Effector CD8-positive, alpha-beta T cell (primary cell): ENCODE results near the gene ZNF230.

Source experiments
- DNase-seq: peaks from one replicate; lab custom pipeline; 2025; lab: John Stamatoyannopoulos, UW

The ZNF230 gene

GRCh38 chr19:44042147-44042546, 39.4 kb downstream of the ZNF230 start:
- DNase-seq, result no peak

GRCh38 chr19:44050740-44051649, 48.2 kb downstream of the ZNF230 start:
- no peak for DNase-seq

DNA sequence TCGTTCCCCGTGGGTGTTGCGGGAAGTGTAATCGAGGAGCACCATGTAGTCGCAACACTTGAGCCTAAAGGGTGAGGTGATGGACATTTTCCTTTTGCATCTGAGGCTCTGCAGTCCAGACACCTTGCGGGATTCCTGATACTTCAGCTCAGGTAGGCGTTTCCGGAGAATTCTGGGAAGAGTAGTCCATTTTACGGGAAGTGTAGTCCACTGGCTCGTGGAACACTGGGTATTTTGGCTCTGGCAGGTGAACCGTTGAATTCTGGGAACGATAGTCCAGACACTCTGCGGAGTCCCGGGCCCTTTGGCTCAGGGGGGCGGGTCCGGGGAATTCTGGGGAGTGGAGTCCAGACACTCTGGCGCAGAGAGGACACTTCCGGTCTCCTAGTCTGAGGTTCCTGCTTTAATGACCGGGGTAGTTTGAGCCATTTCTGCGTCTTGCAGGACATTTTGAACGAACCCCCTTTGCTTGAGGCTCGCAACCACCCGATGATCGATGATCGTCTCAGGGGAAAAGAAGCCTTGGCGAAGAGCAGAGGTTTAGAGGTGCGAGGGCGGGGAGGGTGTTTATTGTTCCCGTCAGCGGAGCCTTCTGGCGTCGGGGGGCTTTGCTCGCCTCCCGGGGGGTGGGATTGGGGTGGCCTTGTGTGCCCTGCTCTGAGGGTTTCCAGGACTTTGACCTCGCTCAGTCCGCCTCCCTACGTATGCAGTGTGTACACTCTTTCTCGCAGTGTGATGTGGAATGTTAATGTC, 49.1 kb downstream of the ZNF230 start, which contains the start of gene ZNF223:
Gene ZNF223, plus strand, starts transcription at position 387 of the 753 bp plus-strand sequence. CDS start 3,141 bp downstream, outside the sequence.
- DNase-seq, result peak; percentile 40

- DNase-seq, result no peak
Observed at GRCh38 chr19:44055870-44056269, 53.1 kb downstream of the ZNF230 start.

DNA sequence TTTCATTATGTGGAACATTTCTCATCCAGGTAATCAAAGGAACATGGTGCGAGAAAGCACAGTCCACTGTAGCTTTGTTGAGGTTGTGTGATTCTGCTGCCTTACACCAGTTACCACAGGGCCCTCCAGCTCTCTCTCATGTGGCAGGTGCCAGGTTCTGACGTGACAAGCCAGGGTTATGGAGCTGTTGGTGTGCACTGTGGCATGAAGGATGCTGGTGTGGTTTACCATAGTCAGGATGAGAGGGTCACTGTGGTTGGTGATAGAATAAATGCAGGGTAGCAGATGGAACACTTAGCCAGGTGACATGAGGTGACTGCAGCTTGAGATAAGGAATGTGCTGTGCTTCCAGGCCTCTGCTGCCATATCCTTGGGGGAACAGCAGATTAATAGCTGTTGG, 56.5 kb downstream of the ZNF230 start:
- DNase-seq, result no peak

DNA sequence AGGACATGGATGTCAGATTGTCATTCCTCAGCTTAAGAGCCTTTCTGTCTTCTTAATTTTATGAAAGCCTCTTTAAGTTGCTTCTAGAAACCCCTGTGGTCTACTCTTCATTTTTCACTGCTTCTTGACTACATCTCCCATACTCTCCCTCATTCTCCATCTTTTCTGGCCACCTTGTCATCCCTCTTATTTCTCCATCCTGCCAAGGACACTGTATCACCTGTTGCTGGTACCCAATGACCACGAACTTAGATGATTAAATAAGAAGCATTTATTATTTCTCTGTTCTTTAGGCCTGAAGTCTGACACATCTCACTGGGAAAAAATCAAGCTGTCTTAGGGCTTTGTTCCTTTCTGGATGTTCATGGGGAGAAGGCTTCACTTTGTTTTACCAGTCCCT, 58.3 kb downstream of the ZNF230 start:
- no peak for DNase-seq
